ENCODE measurements around the gene LAMA4.

- TF ChIP-seq CTCF (IDR thresholded peaks at IDR 0.05) (no peak), POLR2A (IDR thresholded peaks at IDR 0.05) (no peak)
Measured at GRCh38 chr6:112085286-112086065, 168.9 kb downstream of the LAMA4 start.

Data from testis (tissue), 2 donors.